GM06990 (cell line): ENCODE data around the gene DYRK3.
A peak's percentile ranks its signal among the peaks of the same experiment; 100 is the strongest.
"Not testable (repeated sequence)": the region's sequence is repeated elsewhere in the genome, so short reads cannot be mapped to it uniquely, and the experiment has no call there.

ENCODE experiments used
- DNase-seq: peaks from one replicate; pipeline ENCODE4 v3.0.0-alpha.2; 2011; ENCODE audit not compliant: insufficient read length; ENCODE audit errors: extremely low read depth
- H3K27me3 ChIP-seq: replicated peaks from 2 replicates; pipeline ENCODE4 v1.6.0; 2011; ENCODE audit warnings: low read length; ENCODE audit not compliant: control insufficient read depth, insufficient read depth
- H3K36me3 ChIP-seq: 2 replicates; pipeline ENCODE4 v1.5.1; 2011; ENCODE audit warnings: low read length; ENCODE audit not compliant: control insufficient read depth, insufficient read depth
- H3K4me3 ChIP-seq: replicated peaks from 2 replicates; pipeline ENCODE4 v1.5.1; 2011; ENCODE audit warnings: low read depth, mild to moderate bottlenecking, control low read depth, low read length
- TF ChIP-seq, protein P1 (sequence below): IDR thresholded peaks from 2 replicates; pipeline ENCODE4 v1.5.1; 2011; ENCODE audit warnings: low read length, control low read depth, mild to moderate bottlenecking, inconsistent platforms; ENCODE audit not compliant: insufficient read depth, poor library complexity, severe bottlenecking

The DYRK3 gene

DNA sequence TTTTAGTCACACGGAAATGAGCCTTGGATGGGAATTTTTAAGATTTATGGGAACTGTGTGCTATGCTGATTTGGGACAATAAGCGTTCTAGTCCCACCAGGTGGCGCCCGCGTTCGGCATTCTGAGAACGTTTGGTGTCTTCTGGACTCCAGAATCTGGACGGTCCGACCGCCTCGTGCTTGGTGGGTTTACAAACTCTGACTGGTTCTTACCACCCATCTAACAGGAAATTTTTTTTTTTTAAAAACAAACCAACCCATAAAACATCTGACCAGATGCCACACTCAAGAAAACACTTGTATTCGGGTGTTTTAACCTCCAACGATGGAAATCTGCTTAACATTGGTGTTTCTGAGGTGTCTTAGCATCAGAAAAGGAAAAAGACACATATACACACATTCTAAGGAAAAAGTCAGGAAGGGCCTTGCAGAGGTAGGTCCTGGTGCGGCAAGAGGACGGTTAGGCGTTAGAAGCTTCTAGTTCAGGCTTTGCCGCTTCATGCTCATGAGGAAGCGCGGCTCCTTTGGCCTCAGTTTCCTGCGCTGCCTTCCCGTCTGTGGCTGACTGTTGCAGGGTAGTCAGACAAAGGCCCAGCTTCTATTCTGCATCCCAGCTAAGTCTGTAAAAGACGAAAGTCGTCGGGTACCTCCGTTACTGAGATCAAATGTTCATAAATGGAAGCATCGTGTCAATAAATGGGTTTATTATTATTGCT lies 814 bp upstream of the DYRK3 start:
- Histone ChIP-seq H3K4me3 (peak overlapping the region; percentile 77), H3K27me3 (no peaks in the 10 kb centered on the region), H3K36me3 (no peaks in the 10 kb centered on the region)
- DNase-seq: peak; percentile 30
- TF ChIP-seq, protein P1, sequence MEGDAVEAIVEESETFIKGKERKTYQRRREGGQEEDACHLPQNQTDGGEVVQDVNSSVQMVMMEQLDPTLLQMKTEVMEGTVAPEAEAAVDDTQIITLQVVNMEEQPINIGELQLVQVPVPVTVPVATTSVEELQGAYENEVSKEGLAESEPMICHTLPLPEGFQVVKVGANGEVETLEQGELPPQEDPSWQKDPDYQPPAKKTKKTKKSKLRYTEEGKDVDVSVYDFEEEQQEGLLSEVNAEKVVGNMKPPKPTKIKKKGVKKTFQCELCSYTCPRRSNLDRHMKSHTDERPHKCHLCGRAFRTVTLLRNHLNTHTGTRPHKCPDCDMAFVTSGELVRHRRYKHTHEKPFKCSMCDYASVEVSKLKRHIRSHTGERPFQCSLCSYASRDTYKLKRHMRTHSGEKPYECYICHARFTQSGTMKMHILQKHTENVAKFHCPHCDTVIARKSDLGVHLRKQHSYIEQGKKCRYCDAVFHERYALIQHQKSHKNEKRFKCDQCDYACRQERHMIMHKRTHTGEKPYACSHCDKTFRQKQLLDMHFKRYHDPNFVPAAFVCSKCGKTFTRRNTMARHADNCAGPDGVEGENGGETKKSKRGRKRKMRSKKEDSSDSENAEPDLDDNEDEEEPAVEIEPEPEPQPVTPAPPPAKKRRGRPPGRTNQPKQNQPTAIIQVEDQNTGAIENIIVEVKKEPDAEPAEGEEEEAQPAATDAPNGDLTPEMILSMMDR: peak; percentile 79

DNA sequence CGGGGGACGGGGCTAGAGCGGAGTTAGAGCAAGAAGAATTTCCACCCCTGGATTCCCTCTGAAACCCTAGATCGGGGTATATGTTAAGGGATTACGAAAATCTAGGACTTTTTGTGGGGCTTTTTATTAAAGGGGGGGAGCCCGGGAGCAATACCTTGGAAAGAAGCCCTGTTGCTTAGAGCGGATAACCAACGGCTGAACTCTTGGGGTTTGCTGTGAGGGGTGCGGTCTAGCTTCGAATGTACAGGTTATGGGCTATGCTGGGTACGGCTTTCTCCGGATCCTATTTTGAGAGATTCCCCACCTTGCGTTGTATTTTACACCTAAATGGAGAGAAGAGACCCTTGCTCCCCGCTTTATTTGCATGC lies 626 bp downstream of the DYRK3 start:
- Histone ChIP-seq H3K36me3 (no peaks in the 10 kb centered on the region), H3K27me3 (no peaks in the 10 kb centered on the region), H3K4me3 (peak overlapping the region; percentile 77)
- TF ChIP-seq, protein P1: no peak
- DNase-seq: no peak

DNA sequence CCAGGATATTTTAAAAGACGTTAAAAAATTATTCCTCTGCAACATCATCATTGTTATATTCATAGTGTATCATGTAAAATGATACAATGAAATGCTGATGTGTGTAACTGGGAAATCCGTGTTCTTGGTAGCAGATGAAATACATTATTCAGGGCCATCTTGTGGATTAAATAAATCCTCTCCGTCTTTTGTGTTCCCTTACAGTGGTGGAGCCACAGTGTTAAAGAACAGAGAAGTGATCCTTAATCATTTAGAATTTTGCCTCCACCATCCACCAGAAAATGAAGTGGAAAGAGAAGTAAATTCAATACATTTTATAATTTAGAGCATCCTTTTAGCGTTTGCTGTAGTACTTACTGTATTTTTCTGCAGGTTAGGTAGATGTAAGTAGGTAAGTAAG lies 1.3 kb downstream of the DYRK3 start:
- Histone ChIP-seq H3K4me3 (peak overlapping the region; percentile 77), H3K27me3 (no peaks in the 10 kb centered on the region), H3K36me3 (no peaks in the 10 kb centered on the region)
- TF ChIP-seq, protein P1: no peak
- DNase-seq: no peak

DNA sequence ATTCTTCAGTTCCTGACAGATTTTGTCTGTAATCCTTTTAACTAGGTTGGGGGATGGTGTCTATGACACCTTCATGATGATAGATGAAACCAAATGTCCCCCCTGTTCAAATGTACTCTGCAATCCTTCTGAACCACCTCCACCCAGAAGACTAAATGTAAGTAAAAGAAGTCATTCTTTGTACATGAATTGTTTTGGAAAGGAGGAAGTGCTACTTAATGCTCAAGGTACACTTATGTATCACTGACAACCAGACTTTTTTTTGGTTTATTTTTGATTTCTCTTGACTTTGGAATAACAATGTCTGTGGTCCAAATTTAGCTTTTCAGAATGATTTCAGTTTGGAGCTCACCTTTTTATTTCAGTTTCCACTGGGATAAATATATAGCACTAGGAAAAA lies 2.3 kb downstream of the DYRK3 start:
- H3K27me3 ChIP-seq: no peaks in the 10 kb centered on the region
- H3K36me3 ChIP-seq: no peaks in the 10 kb centered on the region
- TF ChIP-seq, protein P1: no peak
- no peak for DNase-seq
- no peak overlapping the region for H3K4me3 ChIP-seq

DNA sequence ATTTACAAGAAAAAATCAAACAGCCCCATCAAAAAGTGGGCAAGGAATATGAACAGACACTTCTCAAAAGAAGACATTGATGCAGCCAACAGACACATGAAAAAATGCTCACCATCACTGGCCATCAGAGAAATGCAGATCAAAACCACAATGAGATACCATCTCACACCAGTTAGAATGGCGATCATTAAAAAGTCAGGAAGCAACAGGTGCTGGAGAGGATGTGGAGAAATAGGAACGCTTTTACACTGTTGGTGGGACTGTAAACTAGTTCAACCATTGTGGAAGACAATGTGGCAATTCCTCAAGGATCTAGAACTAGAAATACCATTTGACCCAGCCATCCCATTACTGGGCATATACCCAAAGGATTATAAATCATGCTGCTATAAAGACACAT lies 6.7 kb downstream of the DYRK3 start:
- not testable (repeated sequence) for H3K36me3 ChIP-seq

DNA sequence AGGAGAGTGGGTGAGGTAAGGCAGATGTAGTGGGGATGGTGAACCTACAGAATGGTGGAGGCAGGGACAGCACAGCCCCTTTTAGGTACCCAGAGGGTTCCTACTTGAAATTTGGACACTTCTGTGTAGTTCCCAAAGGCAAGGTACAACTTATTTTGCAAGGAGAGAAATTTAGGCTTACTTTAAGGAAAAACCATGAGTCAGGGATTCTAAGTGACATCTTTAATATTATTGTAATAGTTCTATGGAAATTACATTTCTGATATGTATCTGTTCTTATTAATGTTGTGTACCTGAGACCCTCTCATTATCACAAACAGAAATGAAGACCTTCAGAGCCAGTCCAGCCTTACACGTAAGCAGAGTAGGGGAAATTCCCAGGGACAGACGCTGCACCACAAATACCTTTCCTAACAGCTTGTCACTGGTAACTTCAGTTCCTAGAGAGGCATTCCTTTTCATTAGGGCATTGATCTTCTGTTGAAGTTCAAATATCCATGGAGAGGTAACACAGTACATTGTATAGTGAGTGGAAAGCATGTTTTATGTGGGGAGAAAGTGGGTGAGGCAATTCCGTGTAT lies 7.9 kb downstream of the DYRK3 start:
- H3K36me3 ChIP-seq: peaks cover 2% of the 10 kb centered on the region; the same call in 1 of the 2 replicates
- TF ChIP-seq, protein P1: no peak
- H3K27me3 ChIP-seq: no peaks in the 10 kb centered on the region

More for the DNA sequence above, 6.7 kb downstream of the DYRK3 start:
- H3K4me3 ChIP-seq, H3K27me3 ChIP-seq, DNase-seq: not testable (repeated sequence)

More for the DNA sequence above, 7.9 kb downstream of the DYRK3 start:
- no peak for DNase-seq
- H3K4me3 ChIP-seq: no peak overlapping the region
